ENCODE measurements around the gene CLEC5A.
"Not testable (repeated sequence)": the region's sequence is repeated elsewhere in the genome, so short reads cannot be mapped to it uniquely, and the experiment has no call there.

The CLEC5A gene

DNA sequence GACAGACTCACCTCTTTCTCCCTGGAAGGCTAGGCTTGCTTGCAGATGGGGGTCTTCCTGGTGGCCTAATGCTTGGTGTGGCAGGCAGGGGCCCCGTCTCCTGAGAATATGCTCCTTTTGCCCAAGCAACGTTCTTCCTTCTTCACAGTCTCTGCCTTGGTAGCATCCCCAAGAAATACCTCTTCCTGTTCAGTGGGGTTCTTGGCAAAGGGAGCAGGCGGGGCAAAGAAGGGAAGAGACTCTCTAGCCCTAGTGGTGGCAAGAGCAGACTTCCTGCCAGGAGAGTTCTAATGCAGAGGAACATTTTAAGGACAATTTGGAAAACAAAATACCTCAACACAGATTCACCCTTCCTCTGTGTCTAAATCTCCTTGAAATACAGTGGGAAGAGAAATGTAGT is at the start of gene CLEC5A:
TSS of gene CLEC5A (minus strand) at position 179 of the 400 bp plus-strand sequence. CDS start 682 bp downstream, outside the sequence.
- DNase-seq (ENCODE audit: extremely low spot score): no peak
- CTCF ChIA-PET: no interaction called here
- no peak for TF ChIP-seq CTBP1 (IDR thresholded peaks at IDR 0.05; ENCODE audit: borderline replicate concordance)
- no peak for TF ChIP-seq ARNT (IDR thresholded peaks at IDR 0.05)
- no peak for TF ChIP-seq HDGF (IDR thresholded peaks at IDR 0.05; ENCODE audit: borderline replicate concordance)
- POLR2A ChIA-PET: no interaction called here

DNA sequence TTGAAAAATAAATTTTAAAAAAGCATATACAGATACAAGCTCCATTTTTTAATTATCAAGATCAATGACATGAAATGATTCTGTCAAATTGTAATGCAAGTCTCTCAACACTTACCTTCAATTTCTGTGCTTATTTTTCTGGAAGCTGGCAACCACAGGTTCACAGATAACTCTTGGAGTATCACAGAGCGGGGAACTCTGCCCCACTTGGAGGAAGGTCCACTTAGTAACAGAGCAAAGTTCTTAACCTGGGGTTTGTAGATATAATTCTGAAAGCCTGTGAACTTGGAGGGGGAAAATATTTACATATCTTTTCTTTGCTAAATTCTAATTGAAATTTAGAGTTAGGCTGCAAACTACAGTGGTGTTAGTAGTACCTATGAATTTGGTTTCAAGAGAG is 46.6 kb upstream of the CLEC5A start:
- no peak for DNase-seq (ENCODE audit: extremely low spot score)
- ChIA-PET CTCF (no interaction called here), POLR2A (no interaction called here)
- TF ChIP-seq HDGF (IDR thresholded peaks at IDR 0.05; ENCODE audit: borderline replicate concordance) (no peak), LEF1 (IDR thresholded peaks at IDR 0.05; ENCODE audit: borderline replicate concordance) (no peak), SUZ12 (IDR thresholded peaks at IDR 0.05) (no peak), FOXA1 (IDR thresholded peaks at IDR 0.05) (no peak), ELF4 (IDR thresholded peaks at IDR 0.05) (no peak)

DNA sequence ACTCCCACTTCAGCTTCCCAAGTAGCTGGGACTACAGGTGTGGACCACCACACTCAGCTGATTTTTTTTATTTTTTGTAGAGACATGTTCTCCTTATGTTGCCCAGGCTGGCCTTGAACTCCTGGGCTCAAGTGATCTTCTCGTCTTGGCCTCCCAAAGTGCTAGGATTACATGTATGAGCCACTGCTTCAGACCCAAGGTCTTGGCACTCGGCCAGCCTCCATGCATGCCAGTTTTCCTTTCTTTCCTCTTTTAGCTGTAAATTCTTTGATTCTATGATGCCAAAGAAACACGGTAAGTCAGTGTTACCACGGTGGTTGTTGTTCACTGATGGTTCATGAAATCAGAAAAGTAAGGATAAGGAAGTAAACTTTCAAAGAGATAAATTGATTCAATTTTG is 45.9 kb upstream of the CLEC5A start:
- TF ChIP-seq HDGF (IDR thresholded peaks at IDR 0.05; ENCODE audit: borderline replicate concordance) (no peak), BHLHE40 (IDR thresholded peaks at IDR 0.05; ENCODE audit: borderline replicate concordance) (no peak), NFRKB (IDR thresholded peaks at IDR 0.05) (no peak), ELF4 (IDR thresholded peaks at IDR 0.05) (no peak), LEF1 (IDR thresholded peaks at IDR 0.05; ENCODE audit: borderline replicate concordance) (no peak), FOXM1 (IDR thresholded peaks at IDR 0.05; ENCODE audit: borderline replicate concordance) (no peak), FOXA1 (IDR thresholded peaks at IDR 0.05) (no peak), TARDBP (IDR thresholded peaks at IDR 0.05) (no peak), ZNF384 (IDR thresholded peaks at IDR 0.05) (no peak), ARNT (IDR thresholded peaks at IDR 0.05) (no peak), CTBP1 (IDR thresholded peaks at IDR 0.05; ENCODE audit: borderline replicate concordance) (no peak), SUZ12 (IDR thresholded peaks at IDR 0.05) (no peak), FOXK2 (IDR thresholded peaks at IDR 0.05) (no peak), L3MBTL2 (conservative IDR thresholded peaks at IDR 0.05) (no peak), SP1 (IDR thresholded peaks at IDR 0.05) (no peak)
- TF ChIP-seq, protein P1, sequence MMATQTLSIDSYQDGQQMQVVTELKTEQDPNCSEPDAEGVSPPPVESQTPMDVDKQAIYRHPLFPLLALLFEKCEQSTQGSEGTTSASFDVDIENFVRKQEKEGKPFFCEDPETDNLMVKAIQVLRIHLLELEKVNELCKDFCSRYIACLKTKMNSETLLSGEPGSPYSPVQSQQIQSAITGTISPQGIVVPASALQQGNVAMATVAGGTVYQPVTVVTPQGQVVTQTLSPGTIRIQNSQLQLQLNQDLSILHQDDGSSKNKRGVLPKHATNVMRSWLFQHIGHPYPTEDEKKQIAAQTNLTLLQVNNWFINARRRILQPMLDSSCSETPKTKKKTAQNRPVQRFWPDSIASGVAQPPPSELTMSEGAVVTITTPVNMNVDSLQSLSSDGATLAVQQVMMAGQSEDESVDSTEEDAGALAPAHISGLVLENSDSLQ (IDR thresholded peaks at IDR 0.05): no peak
- ChIA-PET POLR2A (no interaction called here), CTCF (no interaction called here)
- no peak for DNase-seq (ENCODE audit: extremely low spot score)

DNA sequence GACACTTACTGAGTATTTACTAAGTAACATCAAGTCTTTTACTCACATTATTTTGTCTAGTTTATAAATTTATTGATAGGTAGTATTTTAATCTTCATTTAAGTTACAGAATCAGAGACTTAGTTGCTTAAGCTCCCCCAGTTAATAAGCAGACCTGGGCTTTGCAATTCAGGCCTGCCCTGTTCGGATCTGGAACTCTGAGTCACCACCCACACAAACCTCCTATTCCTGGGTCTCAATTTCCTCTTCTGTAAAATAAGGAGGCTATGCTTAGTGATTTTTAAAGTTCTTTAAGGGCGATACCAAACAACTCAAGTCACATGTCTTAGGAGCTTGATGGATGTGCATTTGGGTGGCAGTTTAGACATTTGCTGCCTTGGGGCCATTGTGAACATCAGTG is 45.4 kb upstream of the CLEC5A start:
- TF ChIP-seq HDGF (IDR thresholded peaks at IDR 0.05; ENCODE audit: borderline replicate concordance) (no peak), ZNF384 (IDR thresholded peaks at IDR 0.05) (no peak), FOXA1 (IDR thresholded peaks at IDR 0.05) (no peak), LEF1 (IDR thresholded peaks at IDR 0.05; ENCODE audit: borderline replicate concordance) (no peak), ELF4 (IDR thresholded peaks at IDR 0.05) (no peak), NFRKB (IDR thresholded peaks at IDR 0.05) (no peak), L3MBTL2 (conservative IDR thresholded peaks at IDR 0.05) (no peak), TARDBP (IDR thresholded peaks at IDR 0.05) (no peak), SP1 (IDR thresholded peaks at IDR 0.05) (no peak), SUZ12 (IDR thresholded peaks at IDR 0.05) (no peak), BHLHE40 (IDR thresholded peaks at IDR 0.05; ENCODE audit: borderline replicate concordance) (no peak), FOXK2 (IDR thresholded peaks at IDR 0.05) (no peak), FOXM1 (IDR thresholded peaks at IDR 0.05; ENCODE audit: borderline replicate concordance) (no peak)
- TF ChIP-seq, protein P1 (IDR thresholded peaks at IDR 0.05): no peak
- no peak for DNase-seq (ENCODE audit: extremely low spot score)
- CTCF ChIA-PET: no interaction called here
- POLR2A ChIA-PET: no interaction called here

DNA sequence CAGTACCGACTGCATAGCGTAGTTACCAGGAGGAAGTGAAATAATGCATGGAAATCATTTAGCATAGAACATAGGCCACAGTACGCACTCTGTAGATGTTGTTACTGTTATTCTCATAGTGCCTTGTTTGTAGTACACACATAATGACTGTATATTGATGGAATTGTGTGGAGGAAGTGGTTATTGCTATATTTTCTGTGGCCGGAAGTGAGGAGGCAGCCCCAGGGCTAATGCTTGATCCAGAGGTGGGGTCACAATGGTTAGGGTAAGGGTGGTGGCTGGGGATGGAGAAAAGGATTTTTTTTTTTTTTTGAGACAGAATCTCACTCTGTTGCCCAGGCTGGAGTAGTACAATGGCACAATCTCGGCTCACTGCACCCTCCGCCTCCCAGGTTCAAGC is 44.4 kb upstream of the CLEC5A start:
- POLR2A ChIA-PET: no interaction called here
- no peak for DNase-seq (ENCODE audit: extremely low spot score)
- CTCF ChIA-PET: no interaction called here
- no peak for TF ChIP-seq FOXM1 (IDR thresholded peaks at IDR 0.05; ENCODE audit: borderline replicate concordance)
- TF ChIP-seq CTBP1 (IDR thresholded peaks at IDR 0.05; ENCODE audit: borderline replicate concordance): no peak
- no peak for TF ChIP-seq ZNF384 (IDR thresholded peaks at IDR 0.05)
- no peak for TF ChIP-seq NFRKB (IDR thresholded peaks at IDR 0.05)
- TF ChIP-seq FOXA1 (IDR thresholded peaks at IDR 0.05): no peak
- no peak for TF ChIP-seq BHLHE40 (IDR thresholded peaks at IDR 0.05; ENCODE audit: borderline replicate concordance)
- TF ChIP-seq HDGF (IDR thresholded peaks at IDR 0.05; ENCODE audit: borderline replicate concordance): no peak
- TF ChIP-seq ARNT (IDR thresholded peaks at IDR 0.05): no peak
- no peak for TF ChIP-seq TARDBP (IDR thresholded peaks at IDR 0.05)
- no peak for TF ChIP-seq ELF4 (IDR thresholded peaks at IDR 0.05)
- TF ChIP-seq, protein P1 (IDR thresholded peaks at IDR 0.05): no peak
- TF ChIP-seq LEF1 (IDR thresholded peaks at IDR 0.05; ENCODE audit: borderline replicate concordance): no peak
- no peak for TF ChIP-seq L3MBTL2 (conservative IDR thresholded peaks at IDR 0.05)
- TF ChIP-seq SUZ12 (IDR thresholded peaks at IDR 0.05): no peak
- no peak for TF ChIP-seq SP1 (IDR thresholded peaks at IDR 0.05)
- TF ChIP-seq FOXK2 (IDR thresholded peaks at IDR 0.05): no peak

DNA sequence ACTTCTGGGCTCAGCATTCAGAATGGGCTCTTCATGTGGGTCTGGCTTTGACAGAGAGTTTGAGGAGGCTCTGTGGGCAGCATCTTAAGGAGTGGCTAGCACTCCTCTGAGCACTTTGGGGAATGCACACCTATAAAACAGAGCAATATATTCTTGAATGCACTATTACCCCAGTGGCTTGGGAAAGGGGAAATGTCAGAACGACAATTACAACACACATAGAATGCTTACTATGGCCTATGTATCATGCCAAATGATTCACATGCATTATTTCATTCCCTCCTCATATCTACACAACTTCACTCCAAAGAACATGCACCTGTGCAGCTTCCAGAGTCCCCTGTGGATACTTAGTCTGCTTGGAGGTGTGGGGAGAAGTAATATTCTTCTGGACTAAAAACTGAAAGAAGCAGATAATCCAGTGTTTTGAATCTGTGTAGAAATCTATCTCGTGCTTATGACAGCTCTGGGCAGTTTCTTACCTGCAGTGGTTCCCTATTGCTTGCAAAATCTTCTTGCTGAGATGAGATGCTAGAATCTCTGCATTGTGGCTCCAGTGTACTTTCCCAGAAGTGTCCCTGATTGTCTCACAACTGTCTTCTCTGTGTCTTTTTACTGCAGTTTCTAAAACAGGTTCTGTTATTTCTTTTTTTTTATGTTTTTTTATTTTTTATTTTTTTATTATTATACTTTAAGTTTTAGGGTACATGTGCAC is 43.4 kb upstream of the CLEC5A start:
- ChIA-PET CTCF (no interaction called here), POLR2A (no interaction called here)
- no peak for TF ChIP-seq HDGF (IDR thresholded peaks at IDR 0.05; ENCODE audit: borderline replicate concordance)
- no peak for TF ChIP-seq FOXM1 (IDR thresholded peaks at IDR 0.05; ENCODE audit: borderline replicate concordance)
- no peak for TF ChIP-seq SUZ12 (IDR thresholded peaks at IDR 0.05)
- TF ChIP-seq ARNT (IDR thresholded peaks at IDR 0.05): no peak
- TF ChIP-seq CTBP1 (IDR thresholded peaks at IDR 0.05; ENCODE audit: borderline replicate concordance): no peak
- TF ChIP-seq ELF4 (IDR thresholded peaks at IDR 0.05): no peak
- TF ChIP-seq TARDBP (IDR thresholded peaks at IDR 0.05): no peak
- no peak for TF ChIP-seq NFRKB (IDR thresholded peaks at IDR 0.05)
- TF ChIP-seq ZNF384 (IDR thresholded peaks at IDR 0.05): no peak
- DNase-seq (ENCODE audit: extremely low spot score): no peak

DNA sequence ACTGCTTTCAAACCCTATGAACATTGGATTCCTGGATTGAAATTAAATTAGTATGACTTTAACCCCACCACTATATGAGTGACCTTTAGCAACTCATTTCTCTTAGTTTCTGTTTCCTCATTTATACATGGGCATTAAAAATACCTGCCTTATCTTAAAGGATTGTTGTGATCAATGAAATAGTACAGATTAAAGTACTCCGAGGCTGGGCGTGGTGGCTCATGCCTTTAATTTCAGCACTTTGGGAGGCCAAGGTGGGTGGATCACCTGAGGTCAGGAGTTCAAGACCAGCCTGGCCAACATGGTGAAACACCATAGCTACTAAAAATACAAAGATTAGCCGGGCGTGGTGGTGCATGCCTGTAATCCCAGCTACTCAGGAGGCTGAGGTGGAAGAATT is 41.0 kb upstream of the CLEC5A start:
- POLR2A ChIA-PET; DNase-seq (ENCODE audit: extremely low spot score): not testable (repeated sequence)
- CTCF ChIA-PET: interaction anchor here (0.7 kb wide), 1 partner anchor 99 kb away, joined by 3 read pairs; no protein-coding TSS in a partner anchor
